ENCODE results near the gene GRK1.

The GRK1 gene

DNA sequence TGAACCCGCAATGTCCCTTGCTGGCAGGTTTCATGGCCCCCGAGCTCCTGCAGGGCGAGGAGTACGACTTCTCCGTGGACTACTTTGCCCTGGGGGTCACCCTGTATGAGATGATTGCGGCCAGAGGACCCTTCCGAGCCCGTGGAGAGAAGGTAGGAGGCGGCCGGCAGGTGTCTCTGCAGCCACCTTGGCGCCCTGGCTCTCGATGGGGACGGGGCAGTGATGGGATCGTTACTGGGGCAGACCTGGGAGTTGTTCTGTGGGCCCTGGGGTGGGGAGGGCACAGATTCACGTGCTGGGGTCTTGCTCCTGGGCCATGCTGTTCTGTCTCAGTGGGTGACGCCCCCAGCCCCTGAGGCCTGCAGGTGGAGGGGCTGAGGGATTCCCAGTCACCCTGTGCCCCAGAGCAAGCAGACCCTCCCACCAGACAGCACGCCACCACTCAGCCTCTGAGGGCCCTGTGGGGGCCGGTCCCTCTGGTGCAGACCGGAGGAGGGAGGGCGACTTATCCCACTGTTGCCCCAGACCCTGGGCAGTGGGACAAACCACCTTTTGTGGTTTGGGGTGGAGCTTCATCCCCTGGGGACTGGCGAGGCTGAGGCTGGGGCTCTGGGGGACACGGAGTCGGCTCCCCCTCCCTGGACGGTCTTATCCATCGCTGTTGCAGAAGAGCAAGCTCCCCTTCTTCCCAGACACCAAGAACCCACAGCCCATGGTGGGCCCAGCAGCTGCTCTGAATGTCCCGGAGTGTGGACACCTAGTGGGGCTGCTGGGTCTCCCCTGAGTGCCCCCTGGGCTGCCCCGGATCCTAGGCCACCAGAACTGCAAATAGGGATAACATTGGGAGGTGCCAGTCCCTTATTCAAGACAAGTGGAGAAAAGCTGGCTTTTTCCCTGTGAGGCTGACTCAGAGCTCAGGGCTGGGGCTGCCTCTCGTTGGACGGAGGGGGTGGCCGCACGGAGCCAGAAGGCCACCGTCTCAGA, 64.5 kb downstream of the GRK1 start:
- DNase-seq: no peak

DNA sequence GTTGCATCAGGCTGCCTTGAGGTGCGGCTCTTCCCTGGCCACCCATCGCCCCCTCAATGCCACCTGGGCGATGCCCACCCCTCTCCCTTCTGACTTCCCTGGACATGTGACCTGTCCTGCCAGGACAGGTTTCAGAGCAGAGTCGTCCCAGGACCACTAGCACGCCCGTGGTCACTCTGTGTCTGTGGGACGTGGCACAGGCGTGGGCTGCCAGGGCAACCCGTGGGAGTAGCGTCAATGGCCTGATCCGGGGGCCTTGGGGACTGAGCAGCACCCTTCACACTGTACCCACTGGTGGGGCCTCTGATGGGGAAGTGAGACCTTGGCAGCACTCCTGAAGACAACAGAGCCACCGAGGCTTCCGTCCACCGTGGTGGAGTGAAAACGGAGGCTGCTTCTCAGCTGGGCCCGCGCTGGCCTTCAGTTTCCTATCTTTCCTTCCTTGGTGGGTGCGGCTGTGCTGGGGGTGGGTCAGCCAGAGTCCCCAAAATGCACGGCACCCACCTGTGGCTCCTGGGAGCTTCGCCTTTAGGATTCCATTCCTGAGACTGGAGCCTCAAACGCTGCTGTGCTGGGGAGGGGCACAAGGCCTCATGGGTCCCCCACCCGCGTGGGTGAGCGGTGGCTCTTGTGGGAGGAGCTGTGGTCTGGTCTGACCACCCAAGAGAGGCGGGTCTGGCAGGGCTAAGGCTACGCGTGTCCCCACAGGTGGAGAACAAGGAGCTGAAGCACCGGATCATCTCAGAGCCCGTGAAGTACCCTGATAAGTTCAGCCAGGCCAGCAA, 65.3 kb downstream of the GRK1 start:
- no peak for DNase-seq

DNA sequence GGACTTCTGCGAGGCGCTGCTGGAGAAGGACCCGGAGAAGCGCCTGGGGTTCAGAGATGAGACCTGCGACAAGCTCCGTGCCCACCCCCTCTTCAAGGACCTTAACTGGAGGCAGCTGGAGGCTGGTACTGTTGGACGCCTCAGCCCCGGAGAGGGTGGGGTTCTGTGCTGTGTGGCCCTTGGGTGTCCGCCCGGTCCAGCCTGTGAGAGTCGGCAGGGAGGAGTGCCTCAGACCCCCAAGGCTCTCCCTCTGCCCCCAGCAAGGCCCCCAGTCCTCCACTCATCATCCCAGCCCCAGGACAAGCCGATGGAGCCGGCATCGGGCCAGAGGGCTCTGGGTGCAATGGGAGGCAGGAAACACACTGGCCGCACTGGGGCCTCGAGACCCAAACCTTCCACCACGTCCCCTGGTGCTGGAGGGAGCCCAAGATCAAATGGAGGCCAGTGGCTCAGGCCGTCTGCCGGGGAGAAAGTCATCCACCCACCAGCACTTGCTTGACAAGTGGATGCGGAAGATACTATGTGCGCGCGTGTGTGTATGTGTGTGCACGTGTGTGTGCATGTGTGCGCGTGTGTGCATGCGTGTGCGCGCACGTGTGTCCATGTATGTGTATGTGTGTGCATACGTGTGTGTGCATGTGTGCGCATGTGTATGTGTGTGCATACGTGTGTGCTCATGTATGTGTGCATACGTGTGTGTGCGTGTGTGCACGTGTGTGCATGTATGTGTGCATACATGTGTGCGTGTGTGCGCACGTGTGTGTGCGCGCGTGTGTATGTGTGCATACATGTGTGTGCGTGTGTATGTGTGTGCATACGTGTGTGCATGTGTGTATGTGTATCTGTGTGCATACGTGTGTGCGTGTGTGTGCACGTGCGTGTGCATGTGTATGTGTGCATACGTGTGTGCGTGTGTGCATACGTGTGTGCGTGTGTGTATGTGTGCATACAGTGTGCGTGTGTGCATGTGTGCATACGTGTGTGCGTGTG, 66.2 kb downstream of the GRK1 start:
- DNase-seq: no peak

DNA sequence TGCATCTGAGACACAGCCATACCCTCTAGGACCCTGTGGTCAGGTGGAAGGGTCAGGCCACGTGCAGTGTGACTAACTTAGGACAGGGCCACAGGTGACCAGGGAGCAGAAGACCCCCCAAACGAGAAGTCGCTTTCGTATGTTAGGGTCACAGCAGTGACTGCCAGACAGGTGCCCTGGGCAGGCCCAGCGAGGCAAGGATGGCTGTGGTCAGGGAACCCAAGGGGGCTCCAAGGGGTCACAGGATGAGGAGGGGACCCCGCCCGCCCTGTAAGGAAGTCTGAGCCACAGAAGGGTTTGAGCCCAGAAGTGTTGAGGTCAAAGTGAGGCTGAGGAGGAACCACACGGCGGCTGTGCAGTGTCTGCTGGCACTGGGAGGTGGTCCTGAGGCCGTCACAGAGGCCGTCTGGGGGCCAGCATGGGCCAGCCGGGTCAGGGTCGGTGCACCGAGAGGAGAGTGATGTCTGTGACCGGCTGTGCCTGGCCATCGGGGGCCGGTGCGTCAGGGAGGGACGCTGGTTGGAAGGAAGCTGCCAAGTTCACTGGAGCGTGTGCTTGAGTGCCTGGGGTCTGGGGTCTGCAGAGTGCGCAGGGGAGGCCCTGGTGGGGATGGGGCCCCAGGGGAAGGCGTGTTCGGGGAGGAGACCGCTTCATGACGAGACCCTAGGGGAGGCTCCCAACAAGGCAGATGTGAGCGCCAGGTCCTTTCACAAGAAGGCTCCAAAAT, 67.2 kb downstream of the GRK1 start:
- no peak for DNase-seq

DNA sequence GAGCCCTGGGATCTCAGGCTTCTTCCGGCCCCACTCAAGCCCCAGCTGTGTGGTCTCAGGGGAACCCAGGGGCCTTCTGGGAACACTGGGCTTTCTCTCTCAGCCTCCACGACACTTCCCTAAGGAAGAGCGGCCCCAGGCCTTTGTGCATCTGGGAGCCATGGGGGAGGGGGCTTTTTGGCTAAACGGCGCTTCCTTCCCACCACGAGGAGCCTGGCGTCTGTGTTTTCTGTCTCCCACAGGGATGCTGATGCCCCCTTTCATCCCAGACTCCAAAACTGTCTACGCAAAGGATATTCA, 67.8 kb downstream of the GRK1 start:
- no peak for DNase-seq

DNA sequence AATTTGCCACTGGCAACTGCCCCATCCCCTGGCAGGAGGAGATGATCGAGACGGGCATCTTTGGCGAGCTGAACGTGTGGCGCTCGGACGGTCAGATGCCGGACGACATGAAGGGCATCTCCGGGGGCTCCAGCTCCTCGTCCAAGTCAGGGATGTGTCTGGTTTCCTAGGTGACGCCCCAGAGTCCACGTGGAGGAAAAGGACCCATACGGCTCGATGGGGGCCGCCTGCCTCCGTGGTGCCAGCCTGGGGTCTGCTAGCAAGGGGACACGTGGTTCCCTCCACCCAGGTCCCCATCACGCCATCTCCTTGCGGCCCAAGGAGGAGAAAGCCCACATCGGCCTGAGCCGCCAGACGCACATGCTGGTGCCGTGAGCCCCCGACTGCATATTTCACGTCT, 68.2 kb downstream of the GRK1 start:
- DNase-seq: no peak

DNA sequence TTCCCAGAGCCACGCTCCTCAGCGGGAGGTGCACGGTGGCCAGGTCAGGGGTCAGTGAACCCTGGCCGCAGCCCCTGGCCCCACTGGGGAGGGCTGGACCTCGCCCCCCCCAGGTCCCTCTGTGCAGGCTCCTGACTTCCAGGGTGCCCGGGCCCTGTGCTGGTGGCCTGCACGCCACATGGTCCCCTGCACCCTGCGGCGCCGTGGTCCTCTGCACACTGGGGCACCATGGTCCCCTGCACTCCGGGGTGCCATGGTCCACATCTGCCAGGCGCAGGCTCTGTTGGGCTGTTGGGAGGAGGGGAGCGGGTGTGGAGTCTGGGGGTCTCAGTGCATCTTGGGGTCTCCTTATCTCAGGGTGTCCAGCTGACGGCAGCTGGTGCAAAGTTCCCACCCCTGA, 68.7 kb downstream of the GRK1 start:
- DNase-seq: no peak

DNA sequence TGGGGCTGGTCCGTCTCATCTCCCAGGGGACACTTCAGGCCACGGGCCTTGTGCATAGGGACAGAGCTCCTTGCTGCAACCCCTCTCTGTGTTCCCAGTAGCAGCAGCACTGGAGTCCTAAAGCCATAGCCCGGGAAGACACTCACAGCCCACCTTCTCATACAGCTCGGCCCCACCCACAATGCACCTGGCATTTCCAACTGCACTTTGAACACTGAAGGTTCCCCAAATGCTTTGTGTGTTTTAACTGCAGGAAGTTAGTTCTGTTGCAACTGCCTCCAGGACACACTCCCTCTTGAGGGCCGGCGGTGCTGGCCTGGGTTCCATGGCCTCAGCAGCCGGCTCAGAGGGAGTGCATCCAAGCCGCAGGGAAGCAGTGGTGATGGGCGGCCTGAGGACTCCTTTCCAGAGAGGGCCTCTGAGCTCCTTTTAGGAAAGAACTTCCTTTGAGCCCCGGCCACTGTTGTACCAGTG, 69.3 kb downstream of the GRK1 start:
- no peak for DNase-seq

DNA sequence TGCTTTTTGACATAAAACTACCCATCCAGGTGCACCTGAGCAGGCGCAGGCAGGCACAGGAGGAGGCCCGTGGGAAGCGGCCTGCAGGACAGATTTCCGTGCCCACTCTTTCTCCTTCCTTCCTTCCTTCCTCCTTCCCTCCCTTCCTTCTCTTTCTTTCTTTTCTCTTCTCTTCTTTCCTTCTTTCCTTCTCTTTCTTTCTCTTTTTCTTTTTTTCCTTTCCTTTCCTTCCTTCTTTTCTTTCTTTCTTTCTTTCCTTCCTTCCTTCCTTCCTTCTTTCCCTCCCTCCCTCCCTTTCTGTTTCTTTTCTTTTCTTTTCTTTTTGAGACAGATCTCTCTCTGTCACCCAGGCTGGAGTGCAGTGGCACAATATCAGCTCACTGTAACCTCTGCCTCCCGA, 70.8 kb downstream of the GRK1 start:
- DNase-seq: no peak

DNA sequence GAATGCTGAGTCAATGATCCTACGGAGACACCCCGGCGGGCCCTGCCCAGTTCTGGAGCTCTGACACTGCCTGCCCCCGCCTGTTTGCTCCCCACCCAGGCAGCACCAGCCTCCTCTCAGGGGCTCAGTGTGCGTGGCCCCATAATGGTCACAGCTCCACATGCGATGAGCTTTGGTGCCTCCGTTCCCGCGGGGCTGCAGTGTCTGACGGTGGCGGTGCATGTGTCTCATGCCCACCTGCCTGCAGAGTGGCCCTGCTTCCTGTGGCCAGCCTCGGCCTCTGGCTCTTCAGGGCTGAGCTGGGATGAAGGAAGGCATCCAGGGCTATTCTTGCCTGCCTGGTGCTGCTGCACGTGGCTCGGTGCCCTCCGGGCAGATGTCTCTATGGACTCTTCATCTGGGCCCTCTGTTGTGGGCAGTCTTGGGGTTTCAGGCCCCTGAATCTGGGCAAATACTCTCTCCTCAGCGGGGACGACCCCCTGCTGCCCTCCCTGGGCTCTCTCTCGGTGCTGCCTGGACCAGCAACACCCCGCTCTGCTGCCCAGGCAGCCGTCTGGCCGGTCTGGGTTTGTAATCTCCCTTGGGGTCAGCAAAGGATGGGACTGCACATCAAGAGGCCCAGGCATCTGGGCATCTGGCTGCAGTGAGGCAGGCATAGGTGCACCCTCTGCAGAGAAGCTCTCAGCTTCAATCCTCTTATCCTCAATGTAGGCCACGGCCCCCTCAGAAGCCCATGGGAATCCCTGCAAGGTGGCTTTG, 72.7 kb downstream of the GRK1 start:
- DNase-seq: no peak

DNA sequence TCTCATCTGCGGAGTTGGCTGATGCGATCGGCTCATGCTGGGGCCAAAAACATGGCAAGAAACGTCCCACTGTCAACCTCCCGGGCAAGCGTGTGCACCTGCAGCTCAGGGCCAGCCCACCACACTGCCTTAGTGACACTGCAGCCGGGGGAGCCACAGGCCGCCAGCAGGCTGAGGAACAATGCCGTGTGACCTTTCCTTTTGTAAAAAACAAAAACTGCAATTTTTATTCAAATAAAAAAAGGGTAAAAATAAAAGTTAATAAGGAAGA, 73.2 kb downstream of the GRK1 start:
- peak; percentile 47 for DNase-seq

DNA sequence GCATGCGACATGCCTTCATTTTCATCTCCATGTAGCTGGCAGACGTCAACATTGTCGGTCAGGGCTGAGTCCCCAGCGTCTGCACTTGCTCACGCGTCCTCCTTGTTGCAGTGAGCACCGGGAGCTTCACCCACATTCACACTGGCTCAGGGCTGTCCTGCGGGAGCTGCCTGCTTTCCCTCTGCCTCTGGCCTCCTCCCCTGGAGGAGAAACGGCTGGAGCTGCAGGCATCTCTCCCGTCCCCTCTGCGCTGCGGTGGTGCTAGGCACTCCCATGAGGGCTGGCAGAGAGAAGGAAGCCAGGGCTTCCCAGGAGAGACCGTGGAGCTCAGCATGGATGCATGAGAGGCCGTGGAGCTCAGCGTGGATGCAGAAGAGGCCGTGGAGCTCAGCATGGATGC, 73.6 kb downstream of the GRK1 start:
- DNase-seq: no peak

DNA sequence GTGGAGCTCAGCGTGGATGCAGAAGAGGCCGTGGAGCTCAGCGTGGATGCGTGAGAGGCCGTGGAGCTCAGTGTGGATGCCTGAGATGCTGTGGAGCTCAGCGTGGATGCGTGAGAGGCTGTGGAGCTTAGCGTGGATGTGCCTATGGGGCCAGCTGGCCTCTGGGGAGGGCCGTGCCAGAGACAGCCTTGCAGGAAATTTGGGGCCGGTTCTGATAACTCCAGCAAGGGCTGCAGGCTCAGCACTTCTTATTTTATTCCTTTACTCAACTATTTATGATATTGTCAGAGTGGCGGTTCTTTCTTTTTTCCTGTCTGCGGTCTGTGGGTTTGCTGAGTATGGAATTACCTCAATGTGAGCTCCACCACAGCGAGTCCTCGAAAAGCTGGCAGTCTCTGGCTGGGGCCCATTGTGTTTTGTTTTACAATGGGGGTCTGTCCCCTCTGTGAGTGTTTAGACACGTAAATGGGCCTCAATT, 74.2 kb downstream of the GRK1 start:
- no peak for DNase-seq

DNA sequence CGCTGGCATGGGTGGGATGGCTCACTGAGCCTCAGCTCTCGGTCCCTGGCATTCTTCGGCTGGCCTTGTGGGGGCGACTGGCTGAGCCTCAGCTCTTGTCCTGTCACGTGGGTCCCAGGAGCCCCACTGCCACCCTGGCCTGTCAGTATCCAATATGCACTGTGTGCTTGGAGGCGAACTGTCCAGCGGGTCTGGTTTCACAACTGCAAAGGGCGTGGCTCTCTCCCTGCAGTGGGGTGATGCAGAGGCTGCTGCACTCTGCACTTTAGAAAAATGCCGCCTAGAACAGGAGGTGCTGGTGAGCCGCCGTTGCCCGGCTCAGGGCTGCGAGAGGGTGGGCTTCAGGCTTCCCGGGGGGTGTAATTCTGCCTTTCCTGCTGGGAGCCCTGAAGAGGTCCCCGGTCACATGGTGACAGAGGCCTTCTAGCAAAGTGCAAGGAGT, 75.0 kb downstream of the GRK1 start:
- no peak for DNase-seq

DNA sequence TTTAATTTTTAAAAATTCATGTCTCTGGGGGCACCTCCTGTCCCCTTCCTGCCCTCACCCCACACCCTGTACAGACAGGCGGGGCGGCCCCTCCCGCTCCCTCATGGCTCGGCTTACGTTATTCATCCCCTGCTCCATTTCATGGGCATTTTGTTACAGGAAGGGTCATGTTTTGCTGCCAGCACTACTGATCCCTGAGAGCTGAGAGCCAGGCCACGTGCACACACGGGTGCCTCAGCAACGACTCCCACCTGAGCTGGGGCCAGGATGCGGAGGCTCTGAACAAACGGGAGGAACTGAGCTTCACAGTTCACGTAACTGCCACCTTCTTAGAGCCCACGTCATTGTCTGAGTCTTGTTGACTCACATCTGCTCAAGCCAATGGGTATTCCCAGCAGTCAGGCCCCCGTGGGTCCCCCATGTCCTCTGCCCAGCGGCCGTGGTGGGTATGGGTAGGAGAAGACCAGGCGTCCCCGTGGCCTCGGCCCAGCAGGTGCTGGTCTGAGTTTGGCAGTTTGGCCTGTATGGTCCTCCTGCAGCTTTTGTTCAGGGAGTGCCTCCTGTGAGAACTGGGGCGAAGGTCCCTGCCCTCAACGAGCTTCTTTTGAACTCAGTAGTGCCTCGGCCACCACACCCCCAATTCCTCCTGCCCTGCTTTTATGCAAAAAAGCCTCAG, 75.6 kb downstream of the GRK1 start:
- no peak for DNase-seq

DNA sequence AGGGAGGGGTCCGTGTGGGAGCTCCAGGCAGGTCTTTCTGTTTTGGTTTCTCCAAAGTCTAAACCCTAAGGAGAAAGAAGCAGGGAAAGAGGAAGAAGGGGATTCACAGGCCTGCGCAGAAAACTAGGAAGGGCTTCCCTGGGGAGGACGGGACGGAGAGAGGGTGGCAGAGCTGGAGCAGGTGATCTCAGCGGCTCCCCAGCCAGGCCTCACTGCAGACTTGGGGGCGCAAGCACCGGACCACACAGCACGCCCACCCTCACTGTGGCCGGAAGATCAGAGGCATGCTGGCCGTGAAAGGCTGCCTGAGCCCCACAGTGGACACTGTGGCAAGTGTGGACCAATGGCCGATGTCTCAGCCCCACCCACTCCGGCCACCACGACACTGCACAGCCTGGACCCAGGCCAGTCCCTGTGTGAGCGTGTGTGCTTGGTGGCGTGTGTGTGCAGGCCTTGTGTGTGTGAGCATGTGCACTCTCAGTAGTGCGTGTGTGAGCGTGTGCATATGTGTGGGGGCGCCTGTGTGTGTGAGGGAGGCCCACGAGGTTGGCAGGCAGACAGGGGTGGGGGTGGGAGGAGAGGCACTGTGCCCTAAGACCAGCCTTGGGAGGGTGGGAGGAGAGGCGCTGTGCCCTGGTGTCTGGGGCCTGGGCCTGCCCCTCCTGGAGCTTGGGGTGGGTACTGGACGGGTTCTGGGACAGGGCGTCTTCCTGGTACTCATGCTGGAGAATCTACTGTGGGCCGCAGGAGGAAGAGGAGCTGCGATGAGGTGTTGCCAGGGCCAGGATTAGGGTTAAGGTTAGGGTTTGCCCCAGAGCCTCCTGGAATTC, 76.6 kb downstream of the GRK1 start:
- no peak for DNase-seq

DNA sequence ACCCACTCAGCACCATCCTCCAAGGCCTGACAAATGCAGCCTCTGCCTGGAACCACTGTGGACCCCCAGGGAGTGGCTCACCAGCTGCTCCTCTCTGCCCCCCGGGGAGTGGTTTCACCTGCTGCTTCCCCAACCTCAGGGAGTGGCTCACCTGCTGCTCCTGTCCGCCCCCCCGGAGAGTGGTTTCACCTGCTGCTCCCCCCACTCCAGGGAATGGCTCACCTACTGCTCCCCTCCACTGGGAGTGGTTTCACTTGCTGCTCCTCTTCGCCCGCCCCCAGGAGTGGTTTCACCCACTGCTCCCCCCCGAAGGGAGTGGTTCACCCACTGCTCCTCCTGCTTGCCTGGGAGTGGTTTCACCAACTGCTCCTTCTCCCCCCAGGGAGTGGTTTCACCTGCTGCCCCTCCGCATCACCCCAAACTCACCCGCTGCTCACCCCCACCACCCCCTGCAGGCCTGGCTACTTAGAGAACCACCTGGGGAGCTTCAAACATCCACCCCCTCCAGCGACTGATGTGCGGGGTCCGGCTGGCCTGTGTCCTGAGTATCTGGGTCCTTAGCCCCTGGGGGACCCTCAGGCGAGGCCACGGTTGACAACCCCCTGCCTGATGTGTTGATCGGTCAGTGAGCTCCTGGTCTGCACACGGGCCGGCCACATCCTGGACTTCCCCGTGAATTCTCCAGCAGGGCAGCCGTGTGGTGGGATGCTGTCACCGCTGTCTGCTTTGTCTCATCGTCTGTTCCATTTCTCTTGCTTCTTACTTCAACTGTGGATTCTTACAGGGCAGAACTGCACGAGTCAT, 77.4 kb downstream of the GRK1 start:
- DNase-seq: peak; percentile 95

DNA sequence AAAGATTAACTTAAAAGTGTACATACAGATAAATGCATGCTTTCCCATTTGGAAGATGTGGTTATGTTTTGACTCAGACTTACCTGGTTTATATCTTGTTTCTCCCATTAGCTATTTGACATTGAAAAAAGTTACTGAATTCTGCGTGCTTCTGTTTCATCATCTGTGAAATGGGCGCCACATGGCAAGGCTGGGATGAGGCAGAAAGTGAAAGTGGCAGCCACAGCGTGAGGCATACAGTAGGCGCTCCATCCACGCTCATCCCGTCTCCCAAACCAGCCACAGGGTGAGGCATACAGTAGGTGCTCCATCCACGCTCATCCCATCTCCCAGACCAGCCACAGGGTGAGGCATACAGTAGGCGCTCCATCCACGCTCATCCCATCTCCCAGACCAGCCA, 78.0 kb downstream of the GRK1 start:
- no peak for DNase-seq
